Activated CD4-positive, alpha-beta T cell treated with anti-CD3 and anti-CD28 coated beads, Interleukin-2, amount 10 ng/mL, durations not matched to agents 24 days and 14 days (primary cell): ENCODE results near the gene HOXC11. TPM values are rescaled to one million over a fixed set of nuclear protein-coding genes. Genes with fewer than 3 reads are reported as not detected.

ENCODE experiments used
- DNase-seq: peaks from one replicate; pipeline ENCODE4 v3.0.0; 2022
- H3K27ac Mint-ChIP-seq: one replicate; pipeline ENCODE4 v1.8.0; 2022; ENCODE audit warnings: mild to moderate bottlenecking, mixed read lengths
- H3K27me3 Mint-ChIP-seq: one replicate; pipeline ENCODE4 v1.8.0; 2022; ENCODE audit warnings: mixed read lengths
- H3K36me3 Mint-ChIP-seq: one replicate; pipeline ENCODE4 v1.8.0; 2022; ENCODE audit warnings: low read depth, mild to moderate bottlenecking, mixed read lengths
- H3K4me1 Mint-ChIP-seq: one replicate; pipeline ENCODE4 v1.8.0; 2021; ENCODE audit warnings: mixed read lengths
- H3K4me3 Mint-ChIP-seq: one replicate; pipeline ENCODE4 v1.8.0; 2022; ENCODE audit warnings: mild to moderate bottlenecking, moderate library complexity, mixed read lengths
- H3K9me3 Mint-ChIP-seq: one replicate; pipeline ENCODE4 v1.8.0; 2021; ENCODE audit warnings: mixed read lengths
- intact Hi-C: fragments of 100-400 bp; cut with micrococcal nuclease; formaldehyde crosslinking; loops from one replicate; pipeline ENCODE4 v1.15.1; 2023
- total RNA-seq: library from RNA; stranded (reverse); gene quantifications from 2 replicates; pipeline ENCODE4 v1.2.3, GENCODE V29; 2022

Gene HOXC11
- total RNA-seq, 1 donor from 2014 or later, result not detected

DNA sequence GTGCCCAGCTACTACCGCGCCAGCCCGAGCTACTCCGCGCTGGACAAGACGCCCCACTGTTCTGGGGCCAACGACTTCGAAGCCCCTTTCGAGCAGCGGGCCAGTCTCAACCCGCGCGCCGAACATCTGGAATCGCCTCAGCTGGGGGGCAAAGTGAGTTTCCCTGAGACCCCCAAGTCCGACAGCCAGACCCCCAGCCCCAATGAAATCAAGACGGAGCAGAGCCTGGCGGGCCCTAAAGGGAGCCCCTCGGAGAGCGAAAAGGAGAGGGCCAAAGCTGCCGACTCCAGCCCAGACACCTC lies 12.7 kb downstream of the HOXC11 start:
- no peaks in the 10 kb centered on the region for H3K9me3 Mint-ChIP-seq
- H3K27me3 Mint-ChIP-seq, result peaks cover 92% of the 10 kb centered on the region
- peak overlapping the region; percentile 39 for H3K27ac Mint-ChIP-seq
- peak overlapping the region; percentile 59 for H3K4me3 Mint-ChIP-seq
- intact Hi-C loops, result loop anchor here (10.0 kb wide), 1 partner anchor 291 kb away; no protein-coding TSS in a partner anchor
- H3K36me3 Mint-ChIP-seq, result peaks cover 2% of the 10 kb centered on the region
- DNase-seq, result no peak
- H3K4me1 Mint-ChIP-seq, result peaks cover 24% of the 10 kb centered on the region

DNA sequence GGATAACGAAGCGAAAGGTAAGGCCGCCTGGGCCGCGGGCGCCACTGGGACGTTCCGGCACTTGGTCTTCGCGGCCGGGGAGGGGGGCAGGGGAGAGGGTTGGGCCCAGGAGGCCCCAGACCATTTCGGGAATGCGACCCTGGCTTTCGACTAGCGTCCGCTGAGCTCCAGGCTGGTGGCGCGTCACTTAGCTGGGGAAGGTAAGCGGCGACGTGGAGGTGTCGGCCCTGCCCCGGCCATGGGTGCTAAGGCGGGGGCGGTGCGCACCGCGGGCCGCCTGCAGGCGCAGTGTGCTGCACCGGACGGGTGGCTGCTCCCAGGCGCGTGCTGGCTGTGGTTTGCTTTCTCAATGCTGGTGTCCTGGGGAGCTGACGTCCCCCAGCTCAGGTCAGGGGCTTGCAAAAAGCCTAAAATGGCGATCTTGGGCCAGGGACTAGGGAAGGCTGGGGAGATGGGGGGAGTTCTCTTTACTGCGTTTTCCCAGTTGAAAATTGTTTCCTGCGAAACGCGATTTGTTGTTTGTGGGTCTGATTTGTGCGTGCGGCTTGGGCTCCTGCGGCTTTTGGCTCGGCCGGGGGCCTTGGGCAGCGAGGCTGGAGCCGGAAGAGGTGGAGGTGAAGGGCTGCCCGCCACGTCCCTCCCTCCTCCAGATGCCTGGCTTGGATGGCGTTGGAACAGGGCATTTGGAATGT lies 13.2 kb downstream of the HOXC11 start:
- DNase-seq, result no peak

DNA sequence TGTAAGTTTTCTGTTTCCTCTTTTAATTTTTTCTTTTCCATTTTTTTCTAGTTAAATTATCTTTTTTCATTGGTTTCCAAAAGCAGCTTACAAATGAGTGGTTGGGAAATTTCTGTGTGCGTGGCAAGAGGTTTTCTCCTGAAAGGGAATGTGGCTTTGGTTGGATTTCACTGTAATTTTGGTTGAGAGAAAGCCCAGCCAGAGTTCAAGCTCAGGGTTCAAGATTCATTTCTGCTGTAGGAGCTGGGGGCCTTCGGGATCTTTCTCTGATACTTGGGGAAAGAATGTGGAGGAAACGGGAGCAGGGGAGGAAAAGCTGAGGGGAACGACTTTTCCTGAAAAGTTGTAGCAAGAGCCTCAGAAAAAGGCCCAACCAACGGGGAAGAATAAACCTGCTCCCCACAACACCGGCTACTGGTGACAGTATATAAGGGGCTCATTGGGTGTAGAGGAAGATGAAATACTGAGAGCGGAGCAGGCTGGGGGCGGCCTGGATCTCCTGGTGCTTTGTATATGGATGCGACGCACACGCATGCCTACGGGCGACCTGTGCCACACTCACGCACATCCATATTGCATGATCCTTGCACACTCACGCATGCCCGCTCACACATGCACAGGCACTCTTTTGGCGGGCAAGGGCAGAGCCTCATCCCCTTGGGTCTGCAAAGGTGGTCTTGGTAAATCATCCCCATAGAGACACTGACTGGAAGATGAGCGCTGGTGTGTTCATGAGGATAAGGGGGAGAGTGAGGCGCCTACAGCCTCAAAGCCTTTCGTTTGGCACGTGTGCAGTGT lies 14.0 kb downstream of the HOXC11 start:
- H3K9me3 Mint-ChIP-seq, result no peaks in the 10 kb centered on the region
- H3K36me3 Mint-ChIP-seq, result peaks cover 2% of the 10 kb centered on the region
- intact Hi-C loops, result loop anchor here (10.0 kb wide), 1 partner anchor 292 kb away; no protein-coding TSS in a partner anchor
- no peak for DNase-seq
- peaks cover 90% of the 10 kb centered on the region for H3K27me3 Mint-ChIP-seq
- peaks cover 24% of the 10 kb centered on the region for H3K4me1 Mint-ChIP-seq
- H3K4me3 Mint-ChIP-seq, result no peak overlapping the region
- no peak overlapping the region for H3K27ac Mint-ChIP-seq

More for the DNA sequence above, 13.2 kb downstream of the HOXC11 start:
- Mint-ChIP-seq H3K27me3 (peaks cover 91% of the 10 kb centered on the region), H3K27ac (no peak overlapping the region), H3K4me1 (peaks cover 24% of the 10 kb centered on the region), H3K4me3 (peak overlapping the region; percentile 39), H3K9me3 (no peaks in the 10 kb centered on the region), H3K36me3 (peaks cover 2% of the 10 kb centered on the region)
- intact Hi-C loops, result loop anchor here (10.0 kb wide), 1 partner anchor 291 kb away; no protein-coding TSS in a partner anchor

DNA sequence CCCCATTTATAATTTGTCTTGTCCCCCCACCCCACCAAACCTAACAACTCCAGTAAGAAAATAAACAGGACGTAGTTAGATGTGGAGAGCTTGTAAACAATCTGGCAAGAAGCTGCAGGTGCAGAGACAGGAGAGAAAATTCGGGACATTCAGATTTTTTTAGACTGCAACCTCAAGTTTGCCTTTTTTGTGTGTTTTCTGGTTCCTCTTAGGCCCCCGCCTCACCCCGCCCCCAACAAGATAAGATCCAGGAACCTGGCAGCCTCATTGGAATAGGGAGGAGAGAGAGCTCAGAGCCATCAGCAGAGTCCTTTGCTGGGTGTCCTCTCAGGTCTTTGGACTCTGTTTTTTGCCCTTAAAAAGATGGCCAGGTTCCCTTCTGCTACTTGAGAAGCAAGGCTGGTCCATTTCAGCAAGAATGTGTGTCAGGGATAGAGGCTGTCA lies 14.9 kb downstream of the HOXC11 start:
- Mint-ChIP-seq H3K36me3 (peaks cover 2% of the 10 kb centered on the region), H3K9me3 (no peaks in the 10 kb centered on the region), H3K27me3 (peaks cover 91% of the 10 kb centered on the region), H3K4me3 (no peak overlapping the region), H3K27ac (no peak overlapping the region), H3K4me1 (peaks cover 24% of the 10 kb centered on the region)
- intact Hi-C loops, result loop anchor here (10.0 kb wide), 1 partner anchor 293 kb away; no protein-coding TSS in a partner anchor
- DNase-seq, result no peak

DNA sequence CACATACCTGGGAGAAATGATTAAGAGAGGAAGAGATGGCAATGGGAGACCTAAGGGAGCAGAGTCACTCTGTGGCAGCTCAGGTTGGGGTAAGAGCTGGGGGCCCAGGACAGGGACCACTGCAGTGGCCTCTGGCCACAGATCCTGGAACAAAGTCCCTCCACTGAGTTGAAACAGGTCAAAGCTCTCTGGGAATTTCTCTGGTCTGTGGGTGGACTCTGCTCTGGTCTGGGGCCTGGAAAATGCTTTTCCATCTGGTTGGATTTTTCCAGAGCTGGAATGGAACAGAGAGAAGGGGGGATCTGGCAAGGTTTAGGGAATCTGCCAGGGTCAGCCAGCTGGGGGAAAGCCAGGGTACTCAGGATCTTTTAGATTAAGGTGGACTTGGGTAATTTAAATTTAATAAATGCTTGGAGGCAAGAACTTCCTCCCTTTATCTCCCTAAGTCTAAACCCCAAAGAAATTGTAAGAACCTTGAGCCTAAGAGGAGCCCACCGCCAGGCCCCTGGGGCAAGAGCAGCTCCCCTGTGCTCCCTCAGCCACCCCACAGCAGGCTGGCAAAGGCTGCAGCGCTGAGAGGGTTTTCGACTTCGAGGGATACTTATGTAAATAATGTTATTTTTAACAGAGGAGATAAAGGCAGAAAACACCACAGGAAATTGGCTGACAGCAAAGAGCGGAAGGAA lies 15.8 kb downstream of the HOXC11 start:
- H3K4me3 Mint-ChIP-seq, result no peak overlapping the region
- DNase-seq, result no peak
- intact Hi-C loops, result loop anchor here (10.0 kb wide), 1 partner anchor 294 kb away; no protein-coding TSS in a partner anchor
- peaks cover 2% of the 10 kb centered on the region for H3K36me3 Mint-ChIP-seq
- H3K9me3 Mint-ChIP-seq, result no peaks in the 10 kb centered on the region
- no peak overlapping the region for H3K27ac Mint-ChIP-seq
- H3K27me3 Mint-ChIP-seq, result peaks cover 91% of the 10 kb centered on the region
- H3K4me1 Mint-ChIP-seq, result peaks cover 24% of the 10 kb centered on the region

DNA sequence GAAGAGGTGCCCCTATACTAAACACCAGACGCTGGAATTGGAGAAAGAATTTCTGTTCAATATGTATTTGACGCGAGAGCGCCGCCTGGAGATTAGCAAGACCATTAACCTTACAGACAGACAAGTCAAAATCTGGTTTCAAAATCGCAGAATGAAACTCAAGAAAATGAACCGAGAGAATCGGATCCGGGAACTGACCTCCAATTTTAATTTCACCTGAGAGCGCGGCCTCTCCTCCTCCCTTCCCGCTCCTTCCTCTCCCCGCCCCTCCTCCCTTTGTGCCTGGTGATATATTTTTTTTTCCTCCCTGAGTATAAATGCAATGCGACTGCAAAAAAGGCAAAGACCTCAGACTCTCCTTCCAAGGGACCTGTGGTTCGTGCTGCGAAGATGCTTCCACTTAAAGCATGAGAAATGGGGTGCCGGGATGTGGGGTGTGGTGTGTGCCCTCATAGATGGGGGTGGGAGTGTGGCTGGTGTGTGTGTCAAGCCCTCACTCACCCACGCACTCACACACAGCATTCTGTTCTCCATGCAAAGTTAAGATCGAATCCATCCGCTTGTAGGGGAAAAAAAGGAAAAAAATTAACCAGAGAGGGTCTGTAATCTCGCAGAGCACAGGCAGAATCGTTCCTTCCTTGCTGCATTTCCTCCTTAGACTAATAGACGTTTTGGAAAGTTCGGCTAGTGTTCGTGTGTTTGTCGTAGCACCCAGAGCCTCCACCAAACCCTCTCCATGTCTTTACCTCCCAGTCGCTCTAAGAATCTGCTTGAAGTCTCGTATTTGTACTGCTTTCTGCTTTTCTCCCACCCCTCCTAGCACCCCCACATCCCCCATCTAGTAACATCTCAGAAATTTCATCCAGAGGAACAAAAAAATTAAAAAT lies 16.5 kb downstream of the HOXC11 start:
- peak overlapping the region; percentile 10 for H3K4me3 Mint-ChIP-seq
- peaks cover 93% of the 10 kb centered on the region for H3K27me3 Mint-ChIP-seq
- DNase-seq, result peak; percentile 77
- H3K9me3 Mint-ChIP-seq, result no peaks in the 10 kb centered on the region
- H3K27ac Mint-ChIP-seq, result no peak overlapping the region
- intact Hi-C loops, result loop anchor here (10.0 kb wide), 2 partner anchors 55 to 295 kb away; partner anchors contain the start of gene HOXC13
- H3K36me3 Mint-ChIP-seq, result peaks cover 5% of the 10 kb centered on the region
- H3K4me1 Mint-ChIP-seq, result peaks cover 26% of the 10 kb centered on the region

DNA sequence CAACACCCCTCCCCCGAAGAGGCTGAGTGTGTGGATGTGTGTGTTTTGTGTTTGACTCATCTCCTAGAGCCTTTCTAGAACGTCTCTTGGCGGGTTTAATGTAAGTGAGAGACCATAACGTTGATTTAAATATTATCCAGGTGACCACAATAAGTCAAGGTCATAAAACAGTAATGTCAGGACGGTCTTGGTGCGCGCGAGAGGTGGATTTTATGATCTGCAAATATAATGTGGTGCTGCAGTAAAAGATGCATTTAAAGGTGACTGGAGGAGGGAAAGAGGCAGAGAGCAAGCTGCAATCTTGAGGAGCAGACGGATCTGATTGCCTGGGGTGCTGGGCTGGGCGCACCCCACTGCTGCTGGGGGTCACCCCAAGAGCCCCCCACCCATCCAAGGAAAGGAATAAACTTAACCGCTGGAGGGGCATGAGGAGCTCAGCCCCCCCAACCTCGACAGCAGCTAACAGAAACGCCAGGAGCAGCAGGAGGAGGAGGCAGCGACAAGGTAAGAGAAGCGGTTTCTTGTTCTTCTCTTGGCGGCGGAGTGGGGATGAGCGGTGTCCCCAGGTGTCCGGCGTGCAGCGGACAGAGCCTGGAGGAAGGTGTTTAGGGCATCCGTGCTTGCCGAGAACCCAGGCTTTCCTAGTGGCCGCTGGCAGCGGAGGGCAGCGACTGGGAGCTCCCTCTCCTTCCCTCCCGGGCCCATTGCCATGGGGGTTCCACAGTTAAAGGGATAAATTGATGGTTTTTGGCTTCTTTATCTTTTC lies 17.6 kb downstream of the HOXC11 start:
- Mint-ChIP-seq H3K36me3 (peaks cover 3% of the 10 kb centered on the region), H3K4me3 (no peak overlapping the region), H3K27me3 (peaks cover 90% of the 10 kb centered on the region), H3K27ac (no peak overlapping the region), H3K4me1 (peaks cover 24% of the 10 kb centered on the region), H3K9me3 (no peaks in the 10 kb centered on the region)
- DNase-seq, result no peak
- intact Hi-C loops, result loop anchor here (10.0 kb wide), 1 partner anchor 56 kb away; the partner anchor contains the start of gene HOXC13

DNA sequence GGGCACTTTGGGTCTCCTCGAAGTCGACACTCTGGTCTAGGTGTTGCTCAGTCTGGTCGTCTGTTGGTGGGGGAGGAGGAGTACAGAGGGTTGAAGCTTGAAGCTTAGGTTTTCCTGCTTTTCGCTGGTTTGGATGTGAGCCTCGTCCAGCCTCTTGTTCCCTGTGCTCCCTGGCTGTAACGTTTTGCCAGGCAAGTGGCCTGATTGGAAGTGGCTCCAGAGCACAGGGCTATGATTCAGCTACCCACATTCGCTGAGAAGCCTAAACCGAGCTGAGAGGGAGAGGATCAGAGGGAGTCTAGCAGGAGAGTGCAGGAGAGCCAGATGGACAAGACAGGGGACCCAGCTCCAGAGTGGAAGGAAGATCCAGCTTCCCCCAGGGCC lies 18.1 kb downstream of the HOXC11 start:
- H3K9me3 Mint-ChIP-seq, result no peaks in the 10 kb centered on the region
- H3K4me1 Mint-ChIP-seq, result peaks cover 26% of the 10 kb centered on the region
- intact Hi-C loops, result loop anchor here (10.0 kb wide), 1 partner anchor 56 kb away; the partner anchor contains the start of gene HOXC13
- peaks cover 3% of the 10 kb centered on the region for H3K36me3 Mint-ChIP-seq
- no peak for DNase-seq
- H3K27me3 Mint-ChIP-seq, result peaks cover 93% of the 10 kb centered on the region
- no peak overlapping the region for H3K27ac Mint-ChIP-seq
- no peak overlapping the region for H3K4me3 Mint-ChIP-seq

DNA sequence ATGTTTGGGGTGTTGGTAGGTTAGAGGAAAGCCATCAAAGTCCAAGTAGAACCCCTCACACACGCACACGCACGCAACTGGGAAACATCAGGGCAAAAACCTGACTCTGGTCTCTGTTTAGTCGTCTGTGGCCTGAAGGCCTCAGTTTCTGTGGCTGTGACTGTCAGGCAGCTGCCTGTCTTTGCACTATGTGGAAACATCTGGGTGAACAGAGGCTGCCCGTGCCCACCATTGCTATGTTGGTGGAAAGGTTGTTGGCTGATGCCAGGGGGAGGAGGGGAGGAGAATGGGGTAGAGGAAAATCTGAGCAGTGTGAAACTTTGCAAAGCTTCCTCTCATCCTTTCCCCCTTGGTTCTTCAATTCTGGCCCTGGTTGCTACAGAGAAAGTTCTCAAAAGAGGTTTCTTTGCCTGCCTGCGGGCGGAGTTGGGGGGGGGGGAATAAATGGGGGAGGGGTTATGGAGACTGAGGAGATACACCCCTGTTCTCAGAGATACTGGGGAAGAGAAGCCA lies 19.5 kb downstream of the HOXC11 start:
- peaks cover 3% of the 10 kb centered on the region for H3K36me3 Mint-ChIP-seq
- peaks cover 89% of the 10 kb centered on the region for H3K27me3 Mint-ChIP-seq
- intact Hi-C loops, result loop anchor here (10.0 kb wide), 1 partner anchor 58 kb away; the partner anchor contains the start of gene HOXC13
- no peak overlapping the region for H3K27ac Mint-ChIP-seq
- DNase-seq, result no peak
- H3K4me3 Mint-ChIP-seq, result no peak overlapping the region
- peaks cover 28% of the 10 kb centered on the region for H3K4me1 Mint-ChIP-seq
- no peaks in the 10 kb centered on the region for H3K9me3 Mint-ChIP-seq

DNA sequence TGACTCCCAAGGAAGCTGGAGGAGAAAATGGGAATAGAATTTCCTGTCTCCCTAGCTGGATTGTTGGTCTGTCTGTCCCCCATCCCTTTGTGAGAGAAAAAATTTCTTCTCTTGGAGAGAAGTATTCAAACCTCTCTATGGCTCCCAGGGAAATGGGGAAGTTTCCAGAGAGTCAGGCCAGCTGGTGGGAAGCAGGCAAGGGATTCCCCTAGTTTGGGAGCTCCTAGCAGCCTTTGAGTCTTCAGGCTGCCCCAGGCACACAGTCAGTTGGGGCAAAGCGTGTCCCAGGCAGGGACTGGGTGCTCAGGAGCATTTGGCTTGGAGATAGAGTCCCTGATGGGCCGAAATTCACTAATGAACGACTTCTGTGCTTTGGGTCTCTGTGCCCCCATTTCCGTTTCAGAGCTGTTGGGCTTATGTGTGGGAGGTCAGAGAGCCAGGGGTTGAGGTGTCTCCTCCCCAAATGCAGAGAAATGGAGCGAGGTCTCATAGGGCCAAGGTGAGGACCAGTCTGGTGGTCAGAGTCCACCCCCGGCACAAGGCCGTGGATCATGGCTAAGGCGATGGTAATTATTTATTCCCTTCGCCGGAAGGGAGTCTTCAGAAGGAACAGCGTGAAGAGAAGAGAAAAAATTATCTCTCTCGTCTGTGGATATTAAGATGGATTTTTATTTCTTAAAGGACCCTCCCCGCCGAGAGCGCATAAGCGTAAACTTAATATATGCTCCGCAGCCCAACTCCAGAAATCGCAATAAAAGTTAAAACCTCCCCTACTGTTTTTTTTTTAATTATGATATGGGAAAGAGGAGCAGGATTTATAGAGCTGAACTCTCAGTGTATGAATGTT lies 20.5 kb downstream of the HOXC11 start:
- Mint-ChIP-seq H3K36me3 (peaks cover 3% of the 10 kb centered on the region), H3K27ac (peak overlapping the region; percentile 62), H3K4me1 (peaks cover 28% of the 10 kb centered on the region), H3K27me3 (peaks cover 89% of the 10 kb centered on the region), H3K9me3 (no peaks in the 10 kb centered on the region), H3K4me3 (no peak overlapping the region)
- intact Hi-C loops, result loop anchor here (2.0 to 10.0 kb wide), 2 partner anchors 39 to 59 kb away; partner anchors contain the start of genes HOXC12 and HOXC13
- DNase-seq, result no peak

DNA sequence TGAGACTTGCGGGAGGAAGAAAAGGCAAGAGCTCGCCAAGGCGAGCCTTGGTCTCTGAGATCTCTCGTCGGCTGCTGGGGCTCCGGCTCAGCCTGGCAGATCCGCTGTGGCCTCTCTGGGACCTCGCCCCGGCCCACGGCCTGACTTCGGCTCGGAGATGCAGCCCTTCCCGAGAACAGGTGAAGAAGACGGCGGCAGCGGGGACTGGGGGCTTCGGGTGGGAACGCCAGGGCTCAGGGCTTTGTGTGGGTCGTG lies 21.0 kb downstream of the HOXC11 start:
- peaks cover 89% of the 10 kb centered on the region for H3K27me3 Mint-ChIP-seq
- peaks cover 3% of the 10 kb centered on the region for H3K36me3 Mint-ChIP-seq
- H3K27ac Mint-ChIP-seq, result peak overlapping the region; percentile 79
- intact Hi-C loops, result loop anchor here (2.0 to 10.0 kb wide), 2 partner anchors 39 to 59 kb away; partner anchors contain the start of genes HOXC12 and HOXC13
- H3K4me3 Mint-ChIP-seq, result peak overlapping the region; percentile 42
- peaks cover 27% of the 10 kb centered on the region for H3K4me1 Mint-ChIP-seq
- H3K9me3 Mint-ChIP-seq, result no peaks in the 10 kb centered on the region
- DNase-seq, result no peak
